ENCODE measurements around the gene PRPF8. TPM values are rescaled to one million over a fixed set of nuclear protein-coding genes. Genes with fewer than 3 reads are reported as not detected.

Gene PRPF8
- total and polyA plus RNA-seq, 4 donors, result 50.2 to 110 (median 82.3) TPM

- TF ChIP-seq, protein P1, sequence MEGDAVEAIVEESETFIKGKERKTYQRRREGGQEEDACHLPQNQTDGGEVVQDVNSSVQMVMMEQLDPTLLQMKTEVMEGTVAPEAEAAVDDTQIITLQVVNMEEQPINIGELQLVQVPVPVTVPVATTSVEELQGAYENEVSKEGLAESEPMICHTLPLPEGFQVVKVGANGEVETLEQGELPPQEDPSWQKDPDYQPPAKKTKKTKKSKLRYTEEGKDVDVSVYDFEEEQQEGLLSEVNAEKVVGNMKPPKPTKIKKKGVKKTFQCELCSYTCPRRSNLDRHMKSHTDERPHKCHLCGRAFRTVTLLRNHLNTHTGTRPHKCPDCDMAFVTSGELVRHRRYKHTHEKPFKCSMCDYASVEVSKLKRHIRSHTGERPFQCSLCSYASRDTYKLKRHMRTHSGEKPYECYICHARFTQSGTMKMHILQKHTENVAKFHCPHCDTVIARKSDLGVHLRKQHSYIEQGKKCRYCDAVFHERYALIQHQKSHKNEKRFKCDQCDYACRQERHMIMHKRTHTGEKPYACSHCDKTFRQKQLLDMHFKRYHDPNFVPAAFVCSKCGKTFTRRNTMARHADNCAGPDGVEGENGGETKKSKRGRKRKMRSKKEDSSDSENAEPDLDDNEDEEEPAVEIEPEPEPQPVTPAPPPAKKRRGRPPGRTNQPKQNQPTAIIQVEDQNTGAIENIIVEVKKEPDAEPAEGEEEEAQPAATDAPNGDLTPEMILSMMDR (IDR thresholded peaks at IDR 0.05; ENCODE audit: low read depth, low read length, missing input control), result no peak
- TF ChIP-seq JUND (IDR thresholded peaks at IDR 0.05), result no peak
- no peak for TF ChIP-seq NR2F2 (IDR thresholded peaks at IDR 0.05)
- TF ChIP-seq SP1 (IDR thresholded peaks at IDR 0.05), result no peak
- no peak for TF ChIP-seq FOXA1 (IDR thresholded peaks at IDR 0.05)
- no peak for TF ChIP-seq RAD21 (IDR thresholded peaks at IDR 0.05)
Measured at GRCh38 chr17:1623057-1623630, 61.5 kb downstream of the PRPF8 start (continued).

DNA sequence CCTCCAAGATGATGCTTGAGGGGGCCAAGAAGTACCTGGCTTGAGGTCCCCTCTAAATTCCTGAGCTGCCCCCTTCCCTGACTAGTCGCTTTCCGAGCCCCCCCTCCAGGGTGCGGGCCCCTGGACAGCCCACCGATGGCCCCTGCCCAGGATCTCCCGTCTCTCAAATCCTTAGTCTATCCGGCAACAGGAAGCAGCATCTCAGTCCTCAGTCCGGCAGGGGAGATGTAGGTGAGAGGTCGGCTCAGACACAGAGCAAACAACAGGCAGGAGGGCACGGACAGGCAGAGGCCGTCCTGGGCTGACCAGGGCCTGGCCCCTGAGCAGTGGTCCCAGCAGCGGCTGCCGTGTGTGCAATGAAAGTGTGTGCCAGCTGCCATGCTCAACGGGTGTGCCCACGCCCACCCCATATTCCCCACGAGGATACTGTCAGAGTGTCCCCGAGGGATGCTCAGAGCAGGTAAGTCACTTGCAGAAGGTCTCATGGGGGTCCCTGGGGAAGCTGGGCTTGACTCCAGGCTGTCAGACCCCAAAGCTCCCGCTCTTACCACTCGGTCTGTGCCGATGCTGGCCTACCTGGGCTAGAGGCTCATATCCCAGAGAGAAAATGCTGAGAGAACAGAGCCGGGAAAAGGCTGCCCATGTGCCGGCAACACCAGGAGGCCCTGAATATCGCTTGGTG lies 63.3 kb downstream of the PRPF8 start:
- peaks cover 0 to 4% (median 3%) of the 10 kb centered on the region in 4 donors for H3K4me1 ChIP-seq (ENCODE audit: control insufficient read depth in 4 of 4, insufficient read depth in 4 of 4, low read length in 3 of 4)
- peak; percentile 27 to 42 for TF ChIP-seq RXRA (IDR thresholded peaks at IDR 0.05)
- no peak for TF ChIP-seq FOXA2 (IDR thresholded peaks at IDR 0.05)
- TF ChIP-seq JUND (IDR thresholded peaks at IDR 0.05), result no peak
- TF ChIP-seq GABPA (IDR thresholded peaks at IDR 0.05 in 1 of 2, conservative IDR thresholded peaks at IDR 0.05 in 1 of 2), result no peak
- TF ChIP-seq SP1 (IDR thresholded peaks at IDR 0.05), result peak; percentile 63
- no peak for TF ChIP-seq YY1 (IDR thresholded peaks at IDR 0.05)
- no peak for TF ChIP-seq NR2F2 (IDR thresholded peaks at IDR 0.05)
- no peak for TF ChIP-seq RAD21 (IDR thresholded peaks at IDR 0.05)
- TF ChIP-seq ATF3 (IDR thresholded peaks at IDR 0.05), result no peak
- TF ChIP-seq HNF4A (conservative IDR thresholded peaks at IDR 0.05), result no peak
- TF ChIP-seq, protein P2, sequence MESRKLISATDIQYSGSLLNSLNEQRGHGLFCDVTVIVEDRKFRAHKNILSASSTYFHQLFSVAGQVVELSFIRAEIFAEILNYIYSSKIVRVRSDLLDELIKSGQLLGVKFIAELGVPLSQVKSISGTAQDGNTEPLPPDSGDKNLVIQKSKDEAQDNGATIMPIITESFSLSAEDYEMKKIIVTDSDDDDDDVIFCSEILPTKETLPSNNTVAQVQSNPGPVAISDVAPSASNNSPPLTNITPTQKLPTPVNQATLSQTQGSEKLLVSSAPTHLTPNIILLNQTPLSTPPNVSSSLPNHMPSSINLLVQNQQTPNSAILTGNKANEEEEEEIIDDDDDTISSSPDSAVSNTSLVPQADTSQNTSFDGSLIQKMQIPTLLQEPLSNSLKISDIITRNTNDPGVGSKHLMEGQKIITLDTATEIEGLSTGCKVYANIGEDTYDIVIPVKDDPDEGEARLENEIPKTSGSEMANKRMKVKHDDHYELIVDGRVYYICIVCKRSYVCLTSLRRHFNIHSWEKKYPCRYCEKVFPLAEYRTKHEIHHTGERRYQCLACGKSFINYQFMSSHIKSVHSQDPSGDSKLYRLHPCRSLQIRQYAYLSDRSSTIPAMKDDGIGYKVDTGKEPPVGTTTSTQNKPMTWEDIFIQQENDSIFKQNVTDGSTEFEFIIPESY (IDR thresholded peaks at IDR 0.05), result no peak
- TF ChIP-seq EGR1 (IDR thresholded peaks at IDR 0.05; ENCODE audit: low read depth in 2 of 2), result no peak
- TF ChIP-seq, protein P3, sequence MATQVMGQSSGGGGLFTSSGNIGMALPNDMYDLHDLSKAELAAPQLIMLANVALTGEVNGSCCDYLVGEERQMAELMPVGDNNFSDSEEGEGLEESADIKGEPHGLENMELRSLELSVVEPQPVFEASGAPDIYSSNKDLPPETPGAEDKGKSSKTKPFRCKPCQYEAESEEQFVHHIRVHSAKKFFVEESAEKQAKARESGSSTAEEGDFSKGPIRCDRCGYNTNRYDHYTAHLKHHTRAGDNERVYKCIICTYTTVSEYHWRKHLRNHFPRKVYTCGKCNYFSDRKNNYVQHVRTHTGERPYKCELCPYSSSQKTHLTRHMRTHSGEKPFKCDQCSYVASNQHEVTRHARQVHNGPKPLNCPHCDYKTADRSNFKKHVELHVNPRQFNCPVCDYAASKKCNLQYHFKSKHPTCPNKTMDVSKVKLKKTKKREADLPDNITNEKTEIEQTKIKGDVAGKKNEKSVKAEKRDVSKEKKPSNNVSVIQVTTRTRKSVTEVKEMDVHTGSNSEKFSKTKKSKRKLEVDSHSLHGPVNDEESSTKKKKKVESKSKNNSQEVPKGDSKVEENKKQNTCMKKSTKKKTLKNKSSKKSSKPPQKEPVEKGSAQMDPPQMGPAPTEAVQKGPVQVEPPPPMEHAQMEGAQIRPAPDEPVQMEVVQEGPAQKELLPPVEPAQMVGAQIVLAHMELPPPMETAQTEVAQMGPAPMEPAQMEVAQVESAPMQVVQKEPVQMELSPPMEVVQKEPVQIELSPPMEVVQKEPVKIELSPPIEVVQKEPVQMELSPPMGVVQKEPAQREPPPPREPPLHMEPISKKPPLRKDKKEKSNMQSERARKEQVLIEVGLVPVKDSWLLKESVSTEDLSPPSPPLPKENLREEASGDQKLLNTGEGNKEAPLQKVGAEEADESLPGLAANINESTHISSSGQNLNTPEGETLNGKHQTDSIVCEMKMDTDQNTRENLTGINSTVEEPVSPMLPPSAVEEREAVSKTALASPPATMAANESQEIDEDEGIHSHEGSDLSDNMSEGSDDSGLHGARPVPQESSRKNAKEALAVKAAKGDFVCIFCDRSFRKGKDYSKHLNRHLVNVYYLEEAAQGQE (IDR thresholded peaks at IDR 0.05), result no peak
- no peak for TF ChIP-seq TAF1 (conservative IDR thresholded peaks at IDR 0.05)
- TF ChIP-seq, protein P1 (IDR thresholded peaks at IDR 0.05; ENCODE audit: low read depth, low read length, missing input control), result no peak
- TF ChIP-seq FOXA1 (IDR thresholded peaks at IDR 0.05), result no peak
- no peak for TF ChIP-seq HNF4G (IDR thresholded peaks at IDR 0.05)
- TF ChIP-seq, protein P4, sequence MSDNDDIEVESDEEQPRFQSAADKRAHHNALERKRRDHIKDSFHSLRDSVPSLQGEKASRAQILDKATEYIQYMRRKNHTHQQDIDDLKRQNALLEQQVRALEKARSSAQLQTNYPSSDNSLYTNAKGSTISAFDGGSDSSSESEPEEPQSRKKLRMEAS (IDR thresholded peaks at IDR 0.05), result no peak
- 58% methylated on average over 22 of the region's 22 CpGs for WGBS
- H3K27ac ChIP-seq (ENCODE audit: low read depth in 1 of 2, low read length in 2 of 2), result no peak overlapping the region
- H3K27me3 ChIP-seq (ENCODE audit: control insufficient read depth in 4 of 4, insufficient read depth in 4 of 4, low read length in 3 of 4), result no peaks in the 10 kb centered on the region
- no peaks in the 10 kb centered on the region for H3K9me3 ChIP-seq (ENCODE audit: control insufficient read depth in 4 of 4, low read length in 3 of 4)
- DNase-seq (ENCODE audit: low spot score), result peak; percentile 55
- no peak overlapping the region for H3K9ac ChIP-seq (ENCODE audit: low read depth in 1 of 2, low read length in 2 of 2)
- H3K4me3 ChIP-seq (ENCODE audit: low read depth in 1 of 3, low read length in 3 of 3), result no peak overlapping the region
- peaks cover 0 to 3% (median 0%) of the 10 kb centered on the region in 4 donors for H3K36me3 ChIP-seq (ENCODE audit: control insufficient read depth in 4 of 4, insufficient read depth in 3 of 4, low read depth in 1 of 4, low read length in 3 of 4)

All from liver (tissue), 9 donors.